ENCODE results near the gene MCC.

Gene MCC

GRCh38 chr5:113513384-113514288 is 25.4 kb upstream of the MCC start, which contains the start of gene YTHDC2:
Gene YTHDC2, plus strand, starts transcription at chr5:113513694. Its CDS starts 202 bp downstream, at chr5:113513896.
- H3K36me3 ChIP-seq (ENCODE audit: control insufficient read depth in 1 of 2, insufficient read depth in 2 of 2, low read length in 2 of 2): peaks cover 3 to 9% of the 10 kb centered on the region in 2 donors
- peak within 1 kb of the TSS; percentile 69 to 83 for H3K4me3 ChIP-seq (ENCODE audit: low read depth in 1 of 2, low read length in 2 of 2)
- H3K4me1 ChIP-seq (ENCODE audit: control insufficient read depth in 1 of 2, insufficient read depth in 2 of 2, low read length in 2 of 2): peaks cover 5 to 16% of the 10 kb centered on the region in 2 donors
- H3K9me3 ChIP-seq (ENCODE audit: control insufficient read depth in 1 of 2, low read length in 2 of 2): no peaks in the 10 kb centered on the region
- peak within 1 kb of the TSS; percentile 79 for H3K27ac ChIP-seq (ENCODE audit: low read length)
- H3K27me3 ChIP-seq (ENCODE audit: low read depth, low read length): no peaks in the 10 kb centered on the region

GRCh38 chr5:113512341-113512740 is 24.1 kb upstream of the MCC start:
- no peaks in the 10 kb centered on the region for H3K9me3 ChIP-seq (ENCODE audit: control insufficient read depth in 1 of 2, low read length in 2 of 2)
- no peaks in the 10 kb centered on the region for H3K27me3 ChIP-seq (ENCODE audit: low read depth, low read length)
- H3K27ac ChIP-seq (ENCODE audit: low read length): no peak overlapping the region
- H3K4me1 ChIP-seq (ENCODE audit: control insufficient read depth in 1 of 2, insufficient read depth in 2 of 2, low read length in 2 of 2): peaks cover 5 to 16% of the 10 kb centered on the region in 2 donors
- H3K4me3 ChIP-seq (ENCODE audit: low read depth in 1 of 2, low read length in 2 of 2): no peak overlapping the region
- peaks cover under 1 to 6% of the 10 kb centered on the region in 2 donors for H3K36me3 ChIP-seq (ENCODE audit: control insufficient read depth in 1 of 2, insufficient read depth in 2 of 2, low read length in 2 of 2)

GRCh38 chr5:113510836-113511451 is 22.7 kb upstream of the MCC start:
- no peaks in the 10 kb centered on the region for H3K27me3 ChIP-seq (ENCODE audit: low read depth, low read length)
- H3K4me1 ChIP-seq (ENCODE audit: control insufficient read depth in 1 of 2, insufficient read depth in 2 of 2, low read length in 2 of 2): peaks cover 5 to 6% of the 10 kb centered on the region in 2 donors
- H3K36me3 ChIP-seq (ENCODE audit: control insufficient read depth in 1 of 2, insufficient read depth in 2 of 2, low read length in 2 of 2): no peaks in the 10 kb centered on the region
- H3K27ac ChIP-seq (ENCODE audit: low read length): no peak overlapping the region
- H3K9me3 ChIP-seq (ENCODE audit: control insufficient read depth in 1 of 2, low read length in 2 of 2): no peaks in the 10 kb centered on the region
- H3K4me3 ChIP-seq (ENCODE audit: low read depth in 1 of 2, low read length in 2 of 2): no peak overlapping the region

GRCh38 chr5:113508756-113509155 is 20.5 kb upstream of the MCC start:
- Histone ChIP-seq H3K4me1 (ENCODE audit: control insufficient read depth in 1 of 2, insufficient read depth in 2 of 2, low read length in 2 of 2) (no peaks in the 10 kb centered on the region), H3K36me3 (ENCODE audit: control insufficient read depth in 1 of 2, insufficient read depth in 2 of 2, low read length in 2 of 2) (no peaks in the 10 kb centered on the region), H3K9me3 (ENCODE audit: control insufficient read depth in 1 of 2, low read length in 2 of 2) (no peaks in the 10 kb centered on the region), H3K27me3 (ENCODE audit: low read depth, low read length) (no peaks in the 10 kb centered on the region), H3K4me3 (ENCODE audit: low read depth in 1 of 2, low read length in 2 of 2) (no peak overlapping the region), H3K27ac (ENCODE audit: low read length) (no peak overlapping the region)

GRCh38 chr5:113507601-113508000 is 19.3 kb upstream of the MCC start:
- Histone ChIP-seq H3K4me1 (ENCODE audit: control insufficient read depth in 1 of 2, insufficient read depth in 2 of 2, low read length in 2 of 2) (no peaks in the 10 kb centered on the region), H3K27ac (ENCODE audit: low read length) (no peak overlapping the region), H3K27me3 (ENCODE audit: low read depth, low read length) (no peaks in the 10 kb centered on the region), H3K4me3 (ENCODE audit: low read depth in 1 of 2, low read length in 2 of 2) (no peak overlapping the region), H3K9me3 (ENCODE audit: control insufficient read depth in 1 of 2, low read length in 2 of 2) (no peaks in the 10 kb centered on the region), H3K36me3 (ENCODE audit: control insufficient read depth in 1 of 2, insufficient read depth in 2 of 2, low read length in 2 of 2) (no peaks in the 10 kb centered on the region)

GRCh38 chr5:113505181-113505580 is 16.9 kb upstream of the MCC start:
- H3K27me3 ChIP-seq (ENCODE audit: low read depth, low read length): no peaks in the 10 kb centered on the region
- H3K27ac ChIP-seq (ENCODE audit: low read length): no peak overlapping the region
- no peaks in the 10 kb centered on the region for H3K9me3 ChIP-seq (ENCODE audit: control insufficient read depth in 1 of 2, low read length in 2 of 2)
- H3K36me3 ChIP-seq (ENCODE audit: control insufficient read depth in 1 of 2, insufficient read depth in 2 of 2, low read length in 2 of 2): no peaks in the 10 kb centered on the region
- no peaks in the 10 kb centered on the region for H3K4me1 ChIP-seq (ENCODE audit: control insufficient read depth in 1 of 2, insufficient read depth in 2 of 2, low read length in 2 of 2)
- H3K4me3 ChIP-seq (ENCODE audit: low read depth in 1 of 2, low read length in 2 of 2): no peak overlapping the region

GRCh38 chr5:113503146-113503545 is 14.9 kb upstream of the MCC start:
- no peaks in the 10 kb centered on the region for H3K9me3 ChIP-seq (ENCODE audit: control insufficient read depth in 1 of 2, low read length in 2 of 2)
- H3K4me1 ChIP-seq (ENCODE audit: control insufficient read depth in 1 of 2, insufficient read depth in 2 of 2, low read length in 2 of 2): no peaks in the 10 kb centered on the region
- no peaks in the 10 kb centered on the region for H3K36me3 ChIP-seq (ENCODE audit: control insufficient read depth in 1 of 2, insufficient read depth in 2 of 2, low read length in 2 of 2)
- H3K27ac ChIP-seq (ENCODE audit: low read length): no peak overlapping the region
- H3K27me3 ChIP-seq (ENCODE audit: low read depth, low read length): no peaks in the 10 kb centered on the region
- H3K4me3 ChIP-seq (ENCODE audit: low read depth in 1 of 2, low read length in 2 of 2): no peak overlapping the region

GRCh38 chr5:113502073-113502472 is 13.8 kb upstream of the MCC start:
- Histone ChIP-seq H3K9me3 (ENCODE audit: control insufficient read depth in 1 of 2, low read length in 2 of 2) (no peaks in the 10 kb centered on the region), H3K4me1 (ENCODE audit: control insufficient read depth in 1 of 2, insufficient read depth in 2 of 2, low read length in 2 of 2) (no peaks in the 10 kb centered on the region), H3K27me3 (ENCODE audit: low read depth, low read length) (no peaks in the 10 kb centered on the region), H3K27ac (ENCODE audit: low read length) (no peak overlapping the region), H3K4me3 (ENCODE audit: low read depth in 1 of 2, low read length in 2 of 2) (no peak overlapping the region), H3K36me3 (ENCODE audit: control insufficient read depth in 1 of 2, insufficient read depth in 2 of 2, low read length in 2 of 2) (no peaks in the 10 kb centered on the region)

GRCh38 chr5:113495422-113495841 is 7.2 kb upstream of the MCC start:
- Histone ChIP-seq H3K36me3 (ENCODE audit: control insufficient read depth in 1 of 2, insufficient read depth in 2 of 2, low read length in 2 of 2) (no peaks in the 10 kb centered on the region), H3K27ac (ENCODE audit: low read length) (no peak overlapping the region), H3K9me3 (ENCODE audit: control insufficient read depth in 1 of 2, low read length in 2 of 2) (peaks cover 7 to 8% of the 10 kb centered on the region in 2 donors), H3K4me1 (ENCODE audit: control insufficient read depth in 1 of 2, insufficient read depth in 2 of 2, low read length in 2 of 2) (no peaks in the 10 kb centered on the region), H3K27me3 (ENCODE audit: low read depth, low read length) (no peaks in the 10 kb centered on the region), H3K4me3 (ENCODE audit: low read depth in 1 of 2, low read length in 2 of 2) (no peak overlapping the region)

GRCh38 chr5:113493446-113493845 is 5.2 kb upstream of the MCC start:
- H3K27me3 ChIP-seq (ENCODE audit: low read depth, low read length): peaks cover 7% of the 10 kb centered on the region
- H3K4me1 ChIP-seq (ENCODE audit: control insufficient read depth in 1 of 2, insufficient read depth in 2 of 2, low read length in 2 of 2): peaks cover 0 to 7% of the 10 kb centered on the region in 2 donors
- H3K9me3 ChIP-seq (ENCODE audit: control insufficient read depth in 1 of 2, low read length in 2 of 2): peaks cover 9 to 13% of the 10 kb centered on the region in 2 donors
- no peaks in the 10 kb centered on the region for H3K36me3 ChIP-seq (ENCODE audit: control insufficient read depth in 1 of 2, insufficient read depth in 2 of 2, low read length in 2 of 2)
- H3K27ac ChIP-seq (ENCODE audit: low read length): no peak overlapping the region
- no peak overlapping the region for H3K4me3 ChIP-seq (ENCODE audit: low read depth in 1 of 2, low read length in 2 of 2)

- no peaks in the 10 kb centered on the region for H3K36me3 ChIP-seq (ENCODE audit: control insufficient read depth in 1 of 2, insufficient read depth in 2 of 2, low read length in 2 of 2)
- peaks cover 9 to 13% of the 10 kb centered on the region in 2 donors for H3K9me3 ChIP-seq (ENCODE audit: control insufficient read depth in 1 of 2, low read length in 2 of 2)
- peaks cover 4 to 12% of the 10 kb centered on the region in 2 donors for H3K4me1 ChIP-seq (ENCODE audit: control insufficient read depth in 1 of 2, insufficient read depth in 2 of 2, low read length in 2 of 2)
- no peak overlapping the region for H3K4me3 ChIP-seq (ENCODE audit: low read depth in 1 of 2, low read length in 2 of 2)
- no peak overlapping the region for H3K27ac ChIP-seq (ENCODE audit: low read length)
- peaks cover 16% of the 10 kb centered on the region for H3K27me3 ChIP-seq (ENCODE audit: low read depth, low read length)
These were observed 2.8 kb upstream of the MCC start for GRCh38 chr5:113491022-113491421.
